A549 (cell line): ENCODE results near the gene SP2. TPM values are rescaled to one million over a fixed set of nuclear protein-coding genes. Genes with fewer than 3 reads are reported as not detected.

Experiments
- ATAC-seq, 2 experiments: fragments of 200-7000 bp in 1 of 2; fragments of >200 bp in 1 of 2; cut with Nextera tagmentation in 1 of 2; cut with Tn5 transposase in 1 of 2; 3 replicates each; pipeline versions ENCODE4 v1.8.0 to v1.9.1; 2018 to 2020; ENCODE audit warnings: mild to moderate bottlenecking in 1 of 2, moderate library complexity in 1 of 2
- CTCF ChIA-PET: fragments of 300-600 bp; sonication (Branson Sonifier 250); formaldehyde crosslinking; extraction: SDS; loops from one replicate; lab custom pipeline; 2021; ENCODE audit warnings: antibody characterized with exemption, inconsistent platforms; lab: Yijun Ruan, JAX
- POLR2A ChIA-PET: fragments of 350-600 bp; formaldehyde crosslinking; extraction: SDS; loops from one replicate; lab custom pipeline; 2021; ENCODE audit warnings: antibody characterized with exemption, inconsistent platforms; lab: Yijun Ruan, JAX
- DNase-seq, 2 experiments: peaks; one replicate each; pipeline versions ENCODE4 v3.0.0 to v3.0.0-alpha.2; 2011 to 2016; ENCODE audit warnings: low read depth in 1 of 2, low spot score in 1 of 2
- FAIRE-seq: peaks from 2 replicates; lab custom pipeline; 2011; peaks lifted over from hg19 to GRCh38; lab: Jason Lieb, UNC
- H3K27ac ChIP-seq, 2 experiments: fragments of >200 bp; sonication (Bioruptor Twin); formaldehyde crosslinking; 3 replicates each; pipeline ENCODE4 v1.5.1; 2016 to 2017
- H3K4me1 ChIP-seq: fragments of >200 bp; sonication (Bioruptor Twin); formaldehyde crosslinking; 3 replicates; pipeline ENCODE4 v1.6.1; 2016
- H3K4me2 ChIP-seq: fragments of >200 bp; sonication (Bioruptor Twin); formaldehyde crosslinking; 3 replicates; pipeline ENCODE4 v1.6.1; 2016
- H3K4me3 ChIP-seq: fragments of >200 bp; sonication (Bioruptor Twin); formaldehyde crosslinking; 3 replicates; pipeline ENCODE4 v1.5.1; 2016
- H3K9me3 ChIP-seq: fragments of >200 bp; sonication (Bioruptor Twin); formaldehyde crosslinking; 3 replicates; pipeline ENCODE4 v1.6.1; 2016
- ATOH8 ChIP-seq: fragments of 250-450 bp; sonication (Bioruptor Pico); IDR thresholded peaks from 2 replicates; pipeline ENCODE4 v1.5.0; 2020; ENCODE audit warnings: low read depth, mild to moderate bottlenecking, moderate library complexity
- EP300 ChIP-seq, 2 experiments: fragments of >200 bp; sonication (Bioruptor Twin); formaldehyde crosslinking; IDR thresholded peaks; 2 replicates in 1 of 2; 3 replicates in 1 of 2; pipeline ENCODE4 v1.6.1; 2016 to 2017
- FOSB ChIP-seq: fragments of 250-450 bp; sonication (Bioruptor Pico); IDR thresholded peaks from 2 replicates; pipeline ENCODE4 v1.5.0; 2020; ENCODE audit warnings: mild to moderate bottlenecking, moderate library complexity
- FOXS1 ChIP-seq: fragments of 250-450 bp; sonication (Bioruptor Pico); IDR thresholded peaks from 2 replicates; pipeline ENCODE4 v1.5.0; 2020; ENCODE audit warnings: mild to moderate bottlenecking, moderate library complexity
- HDAC2 ChIP-seq: fragments of 200-600 bp; sonication (generic); IDR thresholded peaks from 2 replicates; pipeline ENCODE4 v1.6.1; 2016
- HEYL ChIP-seq: fragments of 250-450 bp; sonication (Bioruptor Pico); IDR thresholded peaks from 2 replicates; pipeline ENCODE4 v1.8.0; 2021; ENCODE audit warnings: mild to moderate bottlenecking, moderate library complexity
- HOXB13 ChIP-seq: fragments of 250-450 bp; sonication (Bioruptor Pico); IDR thresholded peaks from 2 replicates; pipeline ENCODE4 v1.5.0; 2020; ENCODE audit warnings: low read depth, mild to moderate bottlenecking, moderate library complexity
- HOXB5 ChIP-seq: fragments of 250-450 bp; sonication (Bioruptor Pico); IDR thresholded peaks from 2 replicates; pipeline ENCODE4 v1.5.0; 2020; ENCODE audit warnings: mild to moderate bottlenecking, moderate library complexity
- JUN ChIP-seq, 2 experiments: fragments of >200 bp; sonication (Bioruptor Twin); formaldehyde crosslinking; IDR thresholded peaks; 2 replicates in 1 of 2; 3 replicates in 1 of 2; pipeline ENCODE4 v1.6.1; 2016 to 2017
- JUNB ChIP-seq: fragments of >200 bp; sonication (Bioruptor Twin); formaldehyde crosslinking; IDR thresholded peaks from 2 replicates; pipeline ENCODE4 v1.6.1; 2016
- KDM5A ChIP-seq: fragments of 200-600 bp; sonication (generic); IDR thresholded peaks from 2 replicates; pipeline ENCODE4 v1.6.1; 2016; ENCODE audit warnings: antibody characterized with exemption, mild to moderate bottlenecking
- MAX ChIP-seq: IDR thresholded peaks from 2 replicates; pipeline ENCODE4 v1.6.1; 2012
- MYC ChIP-seq: IDR thresholded peaks from 2 replicates; pipeline ENCODE4 v1.6.1; 2012; ENCODE audit warnings: mild to moderate bottlenecking, inconsistent platforms, low read length, improper control_type of control experiment, borderline replicate concordance
- NFE2L2 ChIP-seq: fragments of 150-350 bp; conservative IDR thresholded peaks from 2 replicates; pipeline ENCODE4 v1.6.1; 2014; ENCODE audit warnings: low read length
- NR3C1 ChIP-seq: fragments of >200 bp; sonication (Bioruptor Twin); formaldehyde crosslinking; IDR thresholded peaks from 3 replicates; pipeline ENCODE4 v1.6.1; 2017
- PHF8 ChIP-seq: fragments of 200-600 bp; sonication (generic); IDR thresholded peaks from 2 replicates; pipeline ENCODE4 v1.6.1; 2016; ENCODE audit warnings: low read depth, mild to moderate bottlenecking, antibody characterized with exemption, moderate library complexity, borderline replicate concordance
- POLR2A ChIP-seq: IDR thresholded peaks from 2 replicates; pipeline ENCODE4 v1.6.1; 2012; ENCODE audit warnings: mild to moderate bottlenecking, low read length
- RARB ChIP-seq: fragments of 250-450 bp; sonication (Bioruptor Pico); IDR thresholded peaks from 2 replicates; pipeline ENCODE4 v1.8.0; 2021; ENCODE audit warnings: mild to moderate bottlenecking, moderate library complexity
- RCOR1 ChIP-seq: fragments of 150-350 bp; IDR thresholded peaks from 2 replicates; pipeline ENCODE4 v1.6.1; 2014; ENCODE audit warnings: antibody characterized with exemption, low read length, low read depth
- RFX5 ChIP-seq: fragments of 450-650 bp; IDR thresholded peaks from 2 replicates; pipeline ENCODE4 v1.7.1; 2014; ENCODE audit warnings: antibody characterized with exemption, mild to moderate bottlenecking, moderate library complexity
- SMC3 ChIP-seq: fragments of >200 bp; sonication (Bioruptor Twin); formaldehyde crosslinking; IDR thresholded peaks from 3 replicates; pipeline ENCODE4 v1.6.1; 2018; ENCODE audit warnings: inconsistent platforms
- TFCP2L1 ChIP-seq: fragments of 250-450 bp; sonication (Bioruptor Pico); IDR thresholded peaks from 2 replicates; pipeline ENCODE4 v1.5.0; 2021; ENCODE audit warnings: mild to moderate bottlenecking
- TP53 ChIP-seq: fragments of 250-450 bp; sonication (Bioruptor Pico); IDR thresholded peaks from 2 replicates; pipeline ENCODE4 v1.5.0; 2021; ENCODE audit warnings: mild to moderate bottlenecking, moderate library complexity
- ZNF302 ChIP-seq: fragments of 250-450 bp; sonication (Bioruptor Pico); IDR thresholded peaks from 2 replicates; pipeline ENCODE4 v1.9.0; 2021; ENCODE audit warnings: inconsistent platforms, mild to moderate bottlenecking, moderate library complexity
- WGBS: methylation state at CpG from one replicate; pipeline ENCODE4 v1.1.6; 2017; ENCODE audit errors: missing lambda C conversion rate; 5-methylcytosine and 5-hydroxymethylcytosine counted together
- polyA plus RNA-seq, 4 experiments: library from polyadenylated mRNA; depleted of rRNA in 3 of 4; stranded (reverse); fragments of >200 nt; fragmentation: RNase III in 1 of 4; extraction: RNeasy Plus Mini Kit Qiagen cat#74134 plus additional on column Dnase treatment in 1 of 4; gene quantifications; 2 replicates in 3 of 4; 3 replicates in 1 of 4; pipeline ENCODE4 v1.2.3, GENCODE V29; 2011 to 2017
- TF ChIP-seq, protein P1 (sequence below): IDR thresholded peaks from 2 replicates; pipeline ENCODE4 v1.6.1; 2012
- TF ChIP-seq, protein P2 (sequence below): fragments of 200-600 bp; sonication (generic); IDR thresholded peaks from 2 replicates; pipeline ENCODE4 v1.6.1; 2016; ENCODE audit warnings: antibody characterized with exemption, mild to moderate bottlenecking, moderate library complexity
- TF ChIP-seq, protein P3 (sequence below): fragments of 150-350 bp; IDR thresholded peaks from 2 replicates; pipeline ENCODE4 v1.6.1; 2014; ENCODE audit warnings: low read depth, mild to moderate bottlenecking, low read length
- TF ChIP-seq, protein P4 (sequence below): fragments of >200 bp; sonication (Bioruptor Twin); formaldehyde crosslinking; IDR thresholded peaks from 3 replicates; pipeline ENCODE4 v1.6.1; 2016

The SP2 gene
- polyA plus RNA-seq, 2 of the 4 experiments (the other 2 are of a cell fraction), result 6.2 to 11.6 TPM

- no peak for TF ChIP-seq HDAC2
- TF ChIP-seq, protein P1, sequence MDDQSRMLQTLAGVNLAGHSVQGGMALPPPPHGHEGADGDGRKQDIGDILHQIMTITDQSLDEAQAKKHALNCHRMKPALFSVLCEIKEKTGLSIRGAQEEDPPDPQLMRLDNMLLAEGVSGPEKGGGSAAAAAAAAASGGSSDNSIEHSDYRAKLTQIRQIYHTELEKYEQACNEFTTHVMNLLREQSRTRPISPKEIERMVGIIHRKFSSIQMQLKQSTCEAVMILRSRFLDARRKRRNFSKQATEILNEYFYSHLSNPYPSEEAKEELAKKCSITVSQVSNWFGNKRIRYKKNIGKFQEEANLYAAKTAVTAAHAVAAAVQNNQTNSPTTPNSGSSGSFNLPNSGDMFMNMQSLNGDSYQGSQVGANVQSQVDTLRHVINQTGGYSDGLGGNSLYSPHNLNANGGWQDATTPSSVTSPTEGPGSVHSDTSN, result no peak
- no peak for TF ChIP-seq RCOR1
Measured at GRCh38 chr17:47894498-47895346, 1.3 kb upstream of the SP2 start (continued).

GRCh38 chr17:47895347-47895855, 635 bp upstream of the SP2 start:
- WGBS, result under 1% methylated on average over 25 of the region's 25 CpGs
- FAIRE-seq, result no peak
- H3K27ac ChIP-seq, result peak overlapping the region; percentile 89
- no peaks in the 10 kb centered on the region for H3K9me3 ChIP-seq
- peaks cover 16% of the 10 kb centered on the region; the same call in 2 of the 3 replicates for H3K4me1 ChIP-seq
- H3K4me2 ChIP-seq, result peak overlapping the region; percentile 87
- CTCF ChIA-PET, result interaction anchor here (0.7 to 18.8 kb wide), 10 partner anchors 10 to 277 kb away, joined by 3 to 1860 read pairs (median 5); partner anchors contain the start of genes CDK5RAP3, LRRC46, MRPL10 and SCRN2
- peak; percentile 9 to 20 for ATAC-seq
- POLR2A ChIA-PET, result interaction anchor here (0.5 to 1.8 kb wide), 38 partner anchors 9 to 1296 kb away, joined by 3 to 38 read pairs (median 5); partner anchors contain the start of genes CDK5RAP3, KPNB1, LRRC46 and MRPL10
- peak; percentile 31 to 44 for DNase-seq
- H3K4me3 ChIP-seq, result peak overlapping the region; percentile 86
- TF ChIP-seq MYC (no peak), RARB (CRISPR knock-in tag) (no peak), ZNF302 (no peak), FOSB (CRISPR knock-in tag) (no peak), TP53 (no peak), NFE2L2 (no peak), JUNB (no peak), HOXB13 (no peak), JUN (IDR thresholded peaks at IDR 0.05) (no peak; a peak in 3 of 5 replicates), POLR2A (peak; percentile 83), ATOH8 (CRISPR knock-in tag) (no peak), FOXS1 (CRISPR knock-in tag) (no peak), EP300 (IDR thresholded peaks at IDR 0.05) (no peak), HDAC2 (no peak), PHF8 (peak; percentile 96), KDM5A (peak; percentile 27; the same call in 1 of the 2 replicates), RFX5 (no peak; the same call in 1 of the 2 replicates), HEYL (CRISPR knock-in tag) (no peak), NR3C1 (no peak), SMC3 (no peak), HOXB5 (0 out of 2 replicates have a peak, but pooled peaks have one; percentile 31), MAX (peak; percentile 46), TFCP2L1 (CRISPR knock-in tag) (no peak)
- TF ChIP-seq, protein P2, sequence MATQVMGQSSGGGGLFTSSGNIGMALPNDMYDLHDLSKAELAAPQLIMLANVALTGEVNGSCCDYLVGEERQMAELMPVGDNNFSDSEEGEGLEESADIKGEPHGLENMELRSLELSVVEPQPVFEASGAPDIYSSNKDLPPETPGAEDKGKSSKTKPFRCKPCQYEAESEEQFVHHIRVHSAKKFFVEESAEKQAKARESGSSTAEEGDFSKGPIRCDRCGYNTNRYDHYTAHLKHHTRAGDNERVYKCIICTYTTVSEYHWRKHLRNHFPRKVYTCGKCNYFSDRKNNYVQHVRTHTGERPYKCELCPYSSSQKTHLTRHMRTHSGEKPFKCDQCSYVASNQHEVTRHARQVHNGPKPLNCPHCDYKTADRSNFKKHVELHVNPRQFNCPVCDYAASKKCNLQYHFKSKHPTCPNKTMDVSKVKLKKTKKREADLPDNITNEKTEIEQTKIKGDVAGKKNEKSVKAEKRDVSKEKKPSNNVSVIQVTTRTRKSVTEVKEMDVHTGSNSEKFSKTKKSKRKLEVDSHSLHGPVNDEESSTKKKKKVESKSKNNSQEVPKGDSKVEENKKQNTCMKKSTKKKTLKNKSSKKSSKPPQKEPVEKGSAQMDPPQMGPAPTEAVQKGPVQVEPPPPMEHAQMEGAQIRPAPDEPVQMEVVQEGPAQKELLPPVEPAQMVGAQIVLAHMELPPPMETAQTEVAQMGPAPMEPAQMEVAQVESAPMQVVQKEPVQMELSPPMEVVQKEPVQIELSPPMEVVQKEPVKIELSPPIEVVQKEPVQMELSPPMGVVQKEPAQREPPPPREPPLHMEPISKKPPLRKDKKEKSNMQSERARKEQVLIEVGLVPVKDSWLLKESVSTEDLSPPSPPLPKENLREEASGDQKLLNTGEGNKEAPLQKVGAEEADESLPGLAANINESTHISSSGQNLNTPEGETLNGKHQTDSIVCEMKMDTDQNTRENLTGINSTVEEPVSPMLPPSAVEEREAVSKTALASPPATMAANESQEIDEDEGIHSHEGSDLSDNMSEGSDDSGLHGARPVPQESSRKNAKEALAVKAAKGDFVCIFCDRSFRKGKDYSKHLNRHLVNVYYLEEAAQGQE, result peak; percentile 35
- TF ChIP-seq, protein P1, result no peak
- TF ChIP-seq, protein P3, sequence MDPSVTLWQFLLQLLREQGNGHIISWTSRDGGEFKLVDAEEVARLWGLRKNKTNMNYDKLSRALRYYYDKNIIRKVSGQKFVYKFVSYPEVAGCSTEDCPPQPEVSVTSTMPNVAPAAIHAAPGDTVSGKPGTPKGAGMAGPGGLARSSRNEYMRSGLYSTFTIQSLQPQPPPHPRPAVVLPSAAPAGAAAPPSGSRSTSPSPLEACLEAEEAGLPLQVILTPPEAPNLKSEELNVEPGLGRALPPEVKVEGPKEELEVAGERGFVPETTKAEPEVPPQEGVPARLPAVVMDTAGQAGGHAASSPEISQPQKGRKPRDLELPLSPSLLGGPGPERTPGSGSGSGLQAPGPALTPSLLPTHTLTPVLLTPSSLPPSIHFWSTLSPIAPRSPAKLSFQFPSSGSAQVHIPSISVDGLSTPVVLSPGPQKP, result no peak
- TF ChIP-seq, protein P4, sequence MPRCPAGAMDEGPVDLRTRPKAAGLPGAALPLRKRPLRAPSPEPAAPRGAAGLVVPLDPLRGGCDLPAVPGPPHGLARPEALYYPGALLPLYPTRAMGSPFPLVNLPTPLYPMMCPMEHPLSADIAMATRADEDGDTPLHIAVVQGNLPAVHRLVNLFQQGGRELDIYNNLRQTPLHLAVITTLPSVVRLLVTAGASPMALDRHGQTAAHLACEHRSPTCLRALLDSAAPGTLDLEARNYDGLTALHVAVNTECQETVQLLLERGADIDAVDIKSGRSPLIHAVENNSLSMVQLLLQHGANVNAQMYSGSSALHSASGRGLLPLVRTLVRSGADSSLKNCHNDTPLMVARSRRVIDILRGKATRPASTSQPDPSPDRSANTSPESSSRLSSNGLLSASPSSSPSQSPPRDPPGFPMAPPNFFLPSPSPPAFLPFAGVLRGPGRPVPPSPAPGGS, result peak; percentile 93; the same call in 2 of the 3 replicates
